SK-N-SH treated with all-trans-retinoic acid at 6 μM for 48 hours (cell line): ENCODE results near the gene RBM12.

Experiments used
- ATAC-seq: fragments of 200-7000 bp; cut with Tn5 transposase; 3 replicates; pipeline ENCODE4 v1.9.1; 2020; ENCODE audit warnings: mild to moderate bottlenecking, moderate library complexity
- ARNTL ChIP-seq: fragments of 450-650 bp; formaldehyde crosslinking; IDR thresholded peaks from 2 replicates; pipeline ENCODE4 v1.5.0; 2020; ENCODE audit warnings: low read depth, mild to moderate bottlenecking, moderate library complexity, borderline replicate concordance
- BACH2 ChIP-seq: fragments of 250-450 bp; sonication (Bioruptor Pico); IDR thresholded peaks from 2 replicates; pipeline ENCODE4 v1.9.0; 2021; ENCODE audit warnings: mild to moderate bottlenecking, borderline replicate concordance
- CREB5 ChIP-seq: fragments of 250-450 bp; sonication (Bioruptor Pico); IDR thresholded peaks from 2 replicates; pipeline ENCODE4 v1.5.1; 2020; ENCODE audit warnings: low read depth, mild to moderate bottlenecking, moderate library complexity
- CSRNP3 ChIP-seq: fragments of 250-450 bp; sonication (Bioruptor Pico); IDR thresholded peaks from 2 replicates; pipeline ENCODE4 v1.5.1; 2021; ENCODE audit warnings: mild to moderate bottlenecking, moderate library complexity
- ESRRG ChIP-seq: fragments of 250-450 bp; sonication (Bioruptor Pico); IDR thresholded peaks from 2 replicates; pipeline ENCODE4 v1.6.1; 2021; ENCODE audit warnings: mild to moderate bottlenecking
- GLIS3 ChIP-seq: fragments of 250-450 bp; sonication (Bioruptor Pico); IDR thresholded peaks from 2 replicates; pipeline ENCODE4 v1.5.0; 2020; ENCODE audit warnings: mild to moderate bottlenecking, moderate library complexity
- ISL1 ChIP-seq: fragments of 250-450 bp; sonication (Bioruptor Pico); IDR thresholded peaks from 2 replicates; pipeline ENCODE4 v2.1.2; 2022; ENCODE audit warnings: mild to moderate bottlenecking, moderate library complexity
- OSR1 ChIP-seq: fragments of 250-450 bp; sonication (Bioruptor Pico); IDR thresholded peaks from 2 replicates; pipeline ENCODE4 v1.8.0; 2022; ENCODE audit warnings: moderate library complexity, mild to moderate bottlenecking, inconsistent platforms
- PATZ1 ChIP-seq: fragments of 250-450 bp; sonication (Bioruptor Pico); IDR thresholded peaks from 2 replicates; pipeline ENCODE4 v1.8.0; 2020; ENCODE audit warnings: mild to moderate bottlenecking, moderate library complexity, borderline replicate concordance
- POU6F1 ChIP-seq: fragments of 250-450 bp; sonication (Bioruptor Pico); IDR thresholded peaks from 2 replicates; pipeline ENCODE4 v1.8.0; 2021; ENCODE audit warnings: low read depth, mild to moderate bottlenecking, moderate library complexity, borderline replicate concordance
- RARB ChIP-seq: fragments of 250-450 bp; sonication (Bioruptor Pico); IDR thresholded peaks from 2 replicates; pipeline ENCODE4 v1.8.0; 2021; ENCODE audit warnings: mild to moderate bottlenecking, moderate library complexity
- SNAI2 ChIP-seq: fragments of 250-450 bp; sonication (Bioruptor Pico); IDR thresholded peaks from 2 replicates; pipeline ENCODE4 v1.5.0; 2020; ENCODE audit warnings: mild to moderate bottlenecking, moderate library complexity
- TOX ChIP-seq: fragments of 250-450 bp; sonication (Bioruptor Pico); IDR thresholded peaks from 2 replicates; pipeline ENCODE4 v1.8.0; 2021; ENCODE audit warnings: mild to moderate bottlenecking, moderate library complexity, borderline replicate concordance
- TSHZ2 ChIP-seq: fragments of 250-450 bp; sonication (Bioruptor Pico); IDR thresholded peaks from 2 replicates; pipeline ENCODE4 v1.5.0; 2020; ENCODE audit warnings: mild to moderate bottlenecking, moderate library complexity
- ZC3H10 ChIP-seq: fragments of 250-450 bp; sonication (Bioruptor Pico); IDR thresholded peaks from 2 replicates; pipeline ENCODE4 v1.5.1; 2021; ENCODE audit warnings: mild to moderate bottlenecking, moderate library complexity
- ZFP3 ChIP-seq: fragments of 250-450 bp; sonication (Bioruptor Pico); IDR thresholded peaks from 2 replicates; pipeline ENCODE4 v1.5.0; 2020; ENCODE audit warnings: mild to moderate bottlenecking, moderate library complexity
- ZNF565 ChIP-seq: fragments of 450-650 bp; formaldehyde crosslinking; conservative IDR thresholded peaks from 2 replicates; pipeline ENCODE4 v1.5.0; 2020; ENCODE audit warnings: low read depth, mild to moderate bottlenecking, moderate library complexity
- ZNF70 ChIP-seq: fragments of 450-650 bp; formaldehyde crosslinking; IDR thresholded peaks from 2 replicates; pipeline ENCODE4 v1.5.0; 2020; ENCODE audit warnings: mild to moderate bottlenecking, moderate library complexity
- ZNF8 ChIP-seq: fragments of 450-650 bp; formaldehyde crosslinking; IDR thresholded peaks from 2 replicates; pipeline ENCODE4 v1.5.0; 2020; ENCODE audit warnings: mild to moderate bottlenecking, moderate library complexity

Gene RBM12

GRCh38 chr20:35699957-35700624, 35.4 kb upstream of the RBM12 start (continued):
- no peak for TF ChIP-seq POU6F1 (CRISPR knock-in tag)
- no peak for TF ChIP-seq CSRNP3 (CRISPR knock-in tag)
- no peak for TF ChIP-seq ZFP3 (CRISPR knock-in tag)
- TF ChIP-seq ZC3H10 (CRISPR knock-in tag), result no peak
- TF ChIP-seq SNAI2, result no peak
- no peak for TF ChIP-seq ZNF8 (CRISPR knock-in tag)
- TF ChIP-seq OSR1, result no peak

GRCh38 chr20:35699127-35699956, 34.6 kb upstream of the RBM12 start, which contains the start of the genes NFS1 and ROMO1:
NFS1 (minus strand) TSS chr20:35699352; CDS start chr20:35699288, 64 bp downstream.
ROMO1 (plus strand) TSS chr20:35699405; CDS start chr20:35699633, 228 bp downstream.
- TF ChIP-seq TSHZ2 (CRISPR knock-in tag) (no peak), ARNTL (CRISPR knock-in tag) (no peak), CREB5 (CRISPR knock-in tag) (no peak), OSR1 (no peak)
- peak; percentile 92 for ATAC-seq

- ATAC-seq, result peak; percentile 37
- TF ChIP-seq ISL1 (CRISPR knock-in tag) (no peak), ESRRG (CRISPR knock-in tag) (no peak), TOX (no peak), GLIS3 (no peak), RARB (CRISPR knock-in tag) (no peak)
Observed at GRCh38 chr20:35698298-35699126, 33.8 kb upstream of the RBM12 start.

- ATAC-seq, result no peak
Observed at GRCh38 chr20:35697696-35698297, 33.1 kb upstream of the RBM12 start.

More at GRCh38 chr20:35697696-35698297, 33.1 kb upstream of the RBM12 start:
- no peak for TF ChIP-seq RARB (CRISPR knock-in tag)
- no peak for TF ChIP-seq ESRRG (CRISPR knock-in tag)
- no peak for TF ChIP-seq OSR1
- no peak for TF ChIP-seq ZC3H10 (CRISPR knock-in tag)
- TF ChIP-seq BACH2 (CRISPR knock-in tag), result no peak
- TF ChIP-seq ZNF565, result no peak
- no peak for TF ChIP-seq TSHZ2 (CRISPR knock-in tag)
- TF ChIP-seq PATZ1 (CRISPR knock-in tag), result no peak
- no peak for TF ChIP-seq ZNF70 (CRISPR knock-in tag)
